OCI-LY7 (cell line): ENCODE data around the gene MTX3. TPM values are rescaled to one million over a fixed set of nuclear protein-coding genes. Genes with fewer than 3 reads are reported as not detected.

Experiments used
- BruUV-seq: library from RNA; stranded (reverse); fragments of 400-500 nt; replicated peaks from 2 replicates; lab custom pipeline; 2021; lab: Mats Ljungman, UMichigan
- CTCF ChIA-PET: fragments of 300-600 bp; sonication (Branson Sonifier 250); formaldehyde crosslinking; loops from one replicate; lab custom pipeline; 2022; ENCODE audit warnings: antibody characterized with exemption; ENCODE audit not compliant: unreplicated experiment; lab: Charles Lee
- POLR2A ChIA-PET: fragments of 300-600 bp; sonication (Branson Sonifier 250); formaldehyde crosslinking; loops from one replicate; lab custom pipeline; 2022; ENCODE audit warnings: antibody characterized with exemption; lab: Charles Lee
- DNase-seq: peaks from one replicate; pipeline ENCODE4 v3.0.0-alpha.2; 2015; ENCODE audit warnings: low spot score
- H2AFZ ChIP-seq: fragments of 200-600 bp; sonication (generic), shearing (Covaris generic); 2 replicates; pipeline ENCODE4 v1.6.1; 2014; ENCODE audit warnings: mild to moderate bottlenecking, antibody characterized with exemption, low read length, moderate library complexity
- H3K27ac ChIP-seq: fragments of 200-600 bp; sonication (generic); 2 replicates; pipeline ENCODE4 v1.5.1; 2014; ENCODE audit warnings: mixed run types, low read depth, mild to moderate bottlenecking, moderate library complexity, low read length, inconsistent platforms; ENCODE audit not compliant: poor library complexity, severe bottlenecking
- H3K36me3 ChIP-seq: fragments of 200-600 bp; sonication (generic); 2 replicates; pipeline ENCODE4 v1.6.1; 2014; ENCODE audit warnings: mild to moderate bottlenecking, antibody characterized with exemption, low read length, moderate library complexity, mixed read lengths; ENCODE audit not compliant: insufficient read depth
- H3K4me1 ChIP-seq: fragments of 200-600 bp; sonication (generic); 2 replicates; pipeline ENCODE4 v1.5.1; 2014; ENCODE audit warnings: mild to moderate bottlenecking, low read length; ENCODE audit not compliant: insufficient read depth, poor library complexity, severe bottlenecking
- H3K4me2 ChIP-seq: fragments of 200-600 bp; sonication (generic); 2 replicates; pipeline ENCODE4 v1.6.1; 2014; ENCODE audit warnings: mild to moderate bottlenecking, low read length
- H3K4me3 ChIP-seq: fragments of 200-600 bp; sonication (generic); 2 replicates; pipeline ENCODE4 v1.5.1; 2014; ENCODE audit warnings: mild to moderate bottlenecking, low read depth, low read length; ENCODE audit not compliant: poor library complexity, severe bottlenecking
- H3K79me2 ChIP-seq: fragments of 200-600 bp; sonication (generic); 2 replicates; pipeline ENCODE4 v1.6.1; 2016; ENCODE audit warnings: low read depth, mild to moderate bottlenecking, low read length, moderate library complexity, mixed read lengths; ENCODE audit not compliant: insufficient read depth
- H3K9me2 ChIP-seq: fragments of 200-600 bp; sonication (generic); 2 replicates; pipeline ENCODE4 v1.6.1; 2016; ENCODE audit warnings: mild to moderate bottlenecking, low read length, mixed read lengths; ENCODE audit not compliant: insufficient read depth
- H3K9me3 ChIP-seq: fragments of 200-600 bp; sonication (generic); 2 replicates; pipeline ENCODE4 v1.6.1; 2014; ENCODE audit warnings: mild to moderate bottlenecking, mixed run types, low read length, mixed read lengths
- H4K20me1 ChIP-seq: fragments of 200-600 bp; sonication (generic); 2 replicates; pipeline ENCODE4 v1.6.1; 2014; ENCODE audit warnings: mild to moderate bottlenecking, antibody characterized with exemption, low read length, moderate library complexity, mixed read lengths; ENCODE audit not compliant: insufficient read depth
- CTCF ChIP-seq: fragments of 200-600 bp; sonication (generic); conservative IDR thresholded peaks from 2 replicates; pipeline ENCODE4 v1.5.1; 2014; ENCODE audit warnings: mild to moderate bottlenecking, antibody characterized with exemption, low read length, moderate library complexity, mixed read lengths
- EZH2phosphoT487 ChIP-seq: fragments of 200-600 bp; sonication (generic); IDR thresholded peaks from 2 replicates; pipeline ENCODE4 v1.6.1; 2018; ENCODE audit warnings: low read depth, borderline replicate concordance, mild to moderate bottlenecking, mixed run types, antibody characterized with exemption, low read length, moderate library complexity, mixed read lengths
- intact Hi-C: fragments of 100-400 bp; cut with micrococcal nuclease; formaldehyde crosslinking; loops from one replicate; pipeline ENCODE4 v1.10.0; 2022; ENCODE audit not compliant: unreplicated experiment
- total RNA-seq, 2 experiments: library from RNA; depleted of rRNA in 1 of 2; stranded (reverse); fragments of >200 nt in 1 of 2; shearing (Covaris generic) in 1 of 2; gene quantifications; 2 replicates each; pipeline ENCODE4 v1.2.3, GENCODE V29; 2014 to 2022

MTX3 gene
- total RNA-seq, 2 experiments from 2014 or later: 26.0 to 53.6 TPM

GRCh38 chr5:80010754-80011392, 19.8 kb upstream of the MTX3 start:
- Histone ChIP-seq H4K20me1 (no peaks in the 10 kb centered on the region), H3K9me2 (no peaks in the 10 kb centered on the region), H3K27ac (no peak overlapping the region), H3K79me2 (no peaks in the 10 kb centered on the region), H3K4me2 (no peak overlapping the region), H3K36me3 (no peaks in the 10 kb centered on the region), H3K4me1 (no peaks in the 10 kb centered on the region), H3K4me3 (no peak overlapping the region), H2AFZ (no peak overlapping the region), H3K9me3 (no peaks in the 10 kb centered on the region)
- intact Hi-C loops: no loop called here
- POLR2A ChIA-PET: interaction anchor here (0.6 to 1.1 kb wide), 4 partner anchors 14 to 545 kb away, joined by 3 to 4 read pairs (median 3); no protein-coding TSS in a partner anchor
- no TSS peak for BruUV-seq
- CTCF ChIA-PET: no interaction called here
- no peak for TF ChIP-seq EZH2phosphoT487
- no peak for TF ChIP-seq CTCF
- DNase-seq: no peak

- H3K79me2 ChIP-seq: no peaks in the 10 kb centered on the region
- TF ChIP-seq EZH2phosphoT487 (no peak), CTCF (no peak)
- DNase-seq: no peak
- H3K4me3 ChIP-seq: no peak overlapping the region
- no peak overlapping the region for H3K27ac ChIP-seq
- intact Hi-C loops: no loop called here
- ChIA-PET POLR2A (interaction anchor here (0.7 to 1.3 kb wide), 2 partner anchors 43 to 94 kb away, joined by 3 read pairs; no protein-coding TSS in a partner anchor), CTCF (no interaction called here)
- H3K4me2 ChIP-seq: no peak overlapping the region
- H2AFZ ChIP-seq: no peak overlapping the region
- H4K20me1 ChIP-seq: no peaks in the 10 kb centered on the region
- BruUV-seq: no TSS peak
- no peaks in the 10 kb centered on the region for H3K9me3 ChIP-seq
- H3K36me3 ChIP-seq: no peaks in the 10 kb centered on the region
- H3K9me2 ChIP-seq: no peaks in the 10 kb centered on the region
- no peaks in the 10 kb centered on the region for H3K4me1 ChIP-seq
These were observed 18.1 kb upstream of the MTX3 start for GRCh38 chr5:80008995-80009765.

- Histone ChIP-seq H2AFZ (no peak overlapping the region), H3K4me1 (no peaks in the 10 kb centered on the region), H3K4me3 (no peak overlapping the region), H4K20me1 (no peaks in the 10 kb centered on the region), H3K27ac (no peak overlapping the region), H3K9me2 (no peaks in the 10 kb centered on the region), H3K79me2 (no peaks in the 10 kb centered on the region), H3K36me3 (no peaks in the 10 kb centered on the region), H3K9me3 (no peaks in the 10 kb centered on the region), H3K4me2 (no peak overlapping the region)
- intact Hi-C loops: no loop called here
- BruUV-seq: no TSS peak
- TF ChIP-seq CTCF (no peak), EZH2phosphoT487 (no peak)
- CTCF ChIA-PET: no interaction called here
- DNase-seq: no peak
- POLR2A ChIA-PET: interaction anchor here (1.3 kb wide), 1 partner anchor 22 kb away, joined by 4 read pairs; no protein-coding TSS in a partner anchor
These were observed 11.6 kb upstream of the MTX3 start for GRCh38 chr5:80002677-80003076.
